Esophagus squamous epithelium (tissue), 5 donors: Measurements from ENCODE around the gene PSMA7. TPM values are rescaled to one million over a fixed set of nuclear protein-coding genes. Genes with fewer than 3 reads are reported as not detected.

Experiments
- DNase-seq: peaks from one replicate; lab custom pipeline; 2025; lab: John Stamatoyannopoulos, UW
- H3K27ac ChIP-seq, 4 donors: fragments of 200-600 bp; sonication (generic); one replicate each; pipeline ENCODE4 v1.5.1; 2016 to 2019; ENCODE audit warnings: mild to moderate bottlenecking in 1 of 4
- H3K27me3 ChIP-seq, 4 donors: fragments of 200-600 bp; sonication (generic); 1 replicate in 3 of 4; 2 replicates in 1 of 4; pipeline versions ENCODE4 v1.5.1 to v1.6.0; 2017 to 2021; ENCODE audit warnings: antibody characterized with exemption in 1 of 4
- H3K36me3 ChIP-seq, 3 donors: fragments of 200-600 bp; sonication (generic); one replicate each; pipeline ENCODE4 v1.5.1; 2016 to 2019
- H3K4me1 ChIP-seq, 3 donors: fragments of 200-600 bp; sonication (generic); one replicate each; pipeline ENCODE4 v1.5.1; 2017 to 2019
- H3K4me3 ChIP-seq, 4 donors: fragments of 200-600 bp; sonication (generic); 1 replicate in 3 of 4; 2 replicates in 1 of 4; pipeline ENCODE4 v1.5.1; 2016 to 2019; ENCODE audit warnings: mild to moderate bottlenecking in 2 of 4, moderate library complexity in 1 of 4
- H3K9me3 ChIP-seq, 3 donors: fragments of 200-600 bp; sonication (generic); one replicate each; pipeline ENCODE4 v1.5.1; 2016 to 2019
- CTCF ChIP-seq, 6 experiments: fragments of 450-650 bp in 4 of 6; fragments of 200-600 bp in 2 of 6; sonication (generic) in 2 of 6; IDR thresholded peaks; one replicate each; pipeline ENCODE4 v1.5.1; 2016 to 2019; ENCODE audit warnings: antibody characterized with exemption in 6 of 6, mild to moderate bottlenecking in 4 of 6, moderate library complexity in 4 of 6
- POLR2A ChIP-seq, 4 donors: fragments of 450-650 bp; IDR thresholded peaks; one replicate each; pipeline ENCODE4 v1.6.1; 2017; ENCODE audit warnings: antibody characterized with exemption in 4 of 4, mild to moderate bottlenecking in 4 of 4, moderate library complexity in 3 of 4
- WGBS, 2 donors: methylation state at CpG; one replicate each; pipeline ENCODE4 v1.1.5; 2018; 5-methylcytosine and 5-hydroxymethylcytosine counted together
- intact Hi-C: fragments of 100-400 bp; cut with DNase I; formaldehyde crosslinking; loops from one replicate; pipeline ENCODE4 v1.15.0; 2022
- total RNA-seq, 4 donors: library from RNA; depleted of rRNA; stranded (reverse); fragments of >200 nt; gene quantifications; one replicate each; pipeline ENCODE4 v1.1.0, GENCODE V29; 2016
- donor health status: DM: yes; HTN: yes; CAD: no.

PSMA7 gene
- total RNA-seq, 4 donors from 2014 or later = 230 to 373 (median 297) TPM

- Histone ChIP-seq H3K9me3 (no peaks in the 10 kb centered on the region), H3K36me3 (no peaks in the 10 kb centered on the region), H3K27ac (no peak overlapping the region), H3K4me3 (no peak overlapping the region), H3K4me1 (no peaks in the 10 kb centered on the region), H3K27me3 (peaks cover 0 to 72% (median 0%) of the 10 kb centered on the region in 4 donors)
- TF ChIP-seq CTCF (IDR thresholded peaks at IDR 0.05) = no peak
- TF ChIP-seq POLR2A (IDR thresholded peaks at IDR 0.05) = no peak
- intact Hi-C loops = no loop called here
- WGBS, 2 donors = 44 to 46% methylated on average over 3 of the region's 3 CpGs
- DNase-seq = no peak
These were observed 53.8 kb downstream of the PSMA7 start for GRCh38 chr20:62089393-62089792.

- H3K4me1 ChIP-seq = no peaks in the 10 kb centered on the region
- H3K27me3 ChIP-seq = peaks cover 0 to 76% (median 0%) of the 10 kb centered on the region in 4 donors
- no peak overlapping the region for H3K4me3 ChIP-seq
- no peaks in the 10 kb centered on the region for H3K36me3 ChIP-seq
- no peak for DNase-seq
- H3K9me3 ChIP-seq = no peaks in the 10 kb centered on the region
- TF ChIP-seq POLR2A (IDR thresholded peaks at IDR 0.05) (no peak), CTCF (IDR thresholded peaks at IDR 0.05) (no peak)
- intact Hi-C loops = no loop called here
- 58% methylated on average over 15 of the region's 15 CpGs for WGBS, 2 donors
- no peak overlapping the region for H3K27ac ChIP-seq
These were observed 54.7 kb downstream of the PSMA7 start for GRCh38 chr20:62088258-62089127.

- 84 to 91% methylated on average over 17 of the region's 17 CpGs for WGBS, 2 donors
- no peaks in the 10 kb centered on the region for H3K4me1 ChIP-seq
- no peak overlapping the region for H3K27ac ChIP-seq
- H3K4me3 ChIP-seq = no peak overlapping the region
- intact Hi-C loops = no loop called here
- no peak for DNase-seq
- no peak for TF ChIP-seq POLR2A (IDR thresholded peaks at IDR 0.05)
- H3K27me3 ChIP-seq = peaks cover 0 to 72% (median 0%) of the 10 kb centered on the region in 4 donors
- no peaks in the 10 kb centered on the region for H3K36me3 ChIP-seq
- H3K9me3 ChIP-seq = no peaks in the 10 kb centered on the region
These were observed 55.6 kb downstream of the PSMA7 start for GRCh38 chr20:62087632-62088031.

DNA sequence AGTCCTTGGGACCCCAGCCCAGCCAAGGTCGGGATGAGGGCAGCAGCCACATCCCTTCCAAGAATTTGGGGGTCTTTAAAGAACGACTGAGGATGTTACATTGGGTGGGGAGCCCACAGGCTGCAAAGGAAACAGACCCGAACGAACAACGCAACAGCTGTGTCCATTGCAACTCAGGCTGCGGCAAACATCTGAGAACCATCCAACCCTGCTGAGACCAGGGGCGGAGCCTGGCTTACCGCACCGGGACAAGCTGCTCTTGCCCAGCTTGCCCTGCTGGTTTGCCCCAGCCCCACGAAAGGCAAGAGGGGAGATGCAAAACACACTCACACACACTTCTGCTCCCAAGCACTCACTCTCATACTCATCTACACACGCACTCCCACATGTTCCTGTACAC is 56.0 kb downstream of the PSMA7 start:
- 25 to 33% methylated on average over 7 to 9 of the region's 11 CpGs for WGBS, 2 donors

More for the DNA sequence above, 56.0 kb downstream of the PSMA7 start:
- Histone ChIP-seq H3K4me3 (no peak overlapping the region), H3K27me3 (peaks cover 0 to 70% (median 0%) of the 10 kb centered on the region in 4 donors), H3K36me3 (no peaks in the 10 kb centered on the region), H3K27ac (no peak overlapping the region), H3K4me1 (no peaks in the 10 kb centered on the region), H3K9me3 (no peaks in the 10 kb centered on the region)
- TF ChIP-seq POLR2A (IDR thresholded peaks at IDR 0.05) = no peak
- intact Hi-C loops = no loop called here
- DNase-seq = no peak

Other genes with a start within 250 kb of the PSMA7 start
- 10 to 100 TPM in 3 of 4 donors, 1 to 10 TPM in 1; 4.9 to 16.5 (median 14.4) TPM for gene TAF4, start 77.5 kb downstream of the PSMA7 start, total RNA-seq
- 10 to 100 TPM; 18.1 to 30.5 (median 21.7) TPM for gene LSM14B, start 20.9 kb downstream of the PSMA7 start, total RNA-seq
- 10 to 100 TPM in 3 of 4 donors, 1 to 10 TPM in 1; 7.8 to 24.5 (median 15.0) TPM for gene SS18L1, start 375 bp upstream of the PSMA7 start, total RNA-seq
- 10 to 100 TPM; 17.4 to 25.5 (median 21.7) TPM for gene MTG2, start 39.6 kb upstream of the PSMA7 start, total RNA-seq
- gene HRH3, start 76.9 kb upstream of the PSMA7 start, total RNA-seq = not detected
- gene OSBPL2, start 95.1 kb upstream of the PSMA7 start, total RNA-seq = 10 to 100 TPM; 48.4 to 65.1 (median 55.8) TPM
- gene ADRM1, start 159.6 kb upstream of the PSMA7 start, total RNA-seq = 100 to 1,000 TPM; 126 to 173 (median 133) TPM
- gene LAMA5, start 223.9 kb upstream of the PSMA7 start, total RNA-seq = 100 to 1,000 TPM in 2 of 4 donors, 10 to 100 TPM in 2; 60.4 to 127 (median 98.9) TPM
- gene RPS21, start 243.7 kb upstream of the PSMA7 start, total RNA-seq = 1,000 to 10,000 TPM in 3 of 4 donors, 100 to 1,000 TPM in 1; 819 to 3,701 (median 3,102) TPM